ENCODE measurements around the gene SPATA13.

- TF ChIP-seq POLR2A (IDR thresholded peaks at IDR 0.05) (no peak), CTCF (IDR thresholded peaks at IDR 0.05) (no peak)
Observed at GRCh38 chr13:24272452-24273161, 112.1 kb downstream of the SPATA13 start.
